ENCODE data around the gene ESR1.
"Not testable (repeated sequence)": the region's sequence is repeated elsewhere in the genome, so short reads cannot be mapped to it uniquely, and the experiment has no call there.

The ESR1 gene

GRCh38 chr6:151814614-151815013 is 7.1 kb downstream of the ESR1 start:
- no peak for DNase-seq

DNA sequence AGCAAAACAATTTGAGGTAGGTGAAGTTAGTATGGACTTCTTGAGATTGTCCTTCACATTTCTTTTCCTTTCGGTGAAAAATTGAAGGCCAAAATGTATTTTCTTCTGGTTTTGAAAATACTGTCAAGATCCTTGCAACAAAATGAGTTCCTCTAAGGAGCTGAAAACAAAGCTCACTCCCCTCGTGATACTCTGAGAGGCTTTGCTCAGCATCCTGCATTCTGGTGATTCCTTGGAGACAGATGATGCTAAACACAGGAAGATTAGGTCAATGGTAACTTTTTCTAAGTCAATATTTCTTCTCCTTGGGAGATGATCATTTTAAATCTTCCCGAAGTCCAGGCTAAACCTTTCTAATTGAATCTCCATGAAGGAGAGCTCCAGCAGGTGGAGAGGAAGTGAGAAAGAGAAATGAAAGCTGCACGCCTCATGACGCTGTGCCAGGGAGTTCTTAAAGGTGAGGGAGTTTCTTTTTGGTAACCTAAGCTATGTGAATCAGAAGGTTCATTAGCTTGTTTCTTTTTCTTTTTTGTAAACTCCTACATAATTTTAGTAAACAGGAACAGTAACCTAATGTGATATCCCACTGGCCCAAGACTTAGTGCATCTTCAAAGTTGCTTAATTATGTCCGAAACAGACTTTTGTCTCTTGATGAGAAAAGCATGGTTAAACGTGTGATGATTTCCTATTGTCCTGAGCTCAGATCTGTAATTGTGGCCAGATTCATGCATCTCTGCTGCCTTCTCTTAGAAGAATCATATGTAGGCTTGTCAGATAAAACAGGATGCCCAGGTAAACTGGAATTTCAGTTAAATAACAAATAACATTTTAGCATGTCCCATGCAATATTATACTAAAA is 15.0 kb downstream of the ESR1 start:
- no peak for DNase-seq

- DNase-seq, result no peak
These were observed 19.1 kb downstream of the ESR1 start for GRCh38 chr6:151826517-151827142.

GRCh38 chr6:151832710-151833109 is 25.2 kb downstream of the ESR1 start:
- no peak for DNase-seq

GRCh38 chr6:151835396-151835795 is 27.9 kb downstream of the ESR1 start:
- no peak for DNase-seq

- DNase-seq, result no peak
These were observed 29.7 kb downstream of the ESR1 start for GRCh38 chr6:151837223-151837622.

- DNase-seq, result no peak
These were observed 35.3 kb downstream of the ESR1 start for GRCh38 chr6:151842816-151843215.

DNA sequence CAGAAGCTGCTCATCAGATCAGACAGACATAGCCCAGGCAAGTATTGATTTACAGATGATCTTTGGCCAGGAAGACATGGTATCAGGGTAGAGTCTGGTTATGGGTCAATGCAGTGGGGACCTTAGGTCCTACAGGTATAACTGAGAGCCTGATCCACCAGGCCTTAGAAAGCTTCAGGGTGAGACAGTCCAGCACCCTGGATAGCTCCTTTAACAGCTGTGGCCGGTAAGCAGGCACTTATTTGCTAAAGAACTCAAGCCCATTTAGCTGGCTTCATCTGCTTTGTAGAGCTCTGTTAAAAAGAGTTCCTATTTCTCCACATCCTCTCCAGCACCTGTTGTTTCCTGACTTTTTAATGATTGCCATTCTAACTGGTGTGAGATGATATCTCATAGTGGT is 39.6 kb downstream of the ESR1 start:
- DNase-seq, result no peak

- no peak for DNase-seq
These were observed 43.1 kb downstream of the ESR1 start for GRCh38 chr6:151850479-151851003.

DNA sequence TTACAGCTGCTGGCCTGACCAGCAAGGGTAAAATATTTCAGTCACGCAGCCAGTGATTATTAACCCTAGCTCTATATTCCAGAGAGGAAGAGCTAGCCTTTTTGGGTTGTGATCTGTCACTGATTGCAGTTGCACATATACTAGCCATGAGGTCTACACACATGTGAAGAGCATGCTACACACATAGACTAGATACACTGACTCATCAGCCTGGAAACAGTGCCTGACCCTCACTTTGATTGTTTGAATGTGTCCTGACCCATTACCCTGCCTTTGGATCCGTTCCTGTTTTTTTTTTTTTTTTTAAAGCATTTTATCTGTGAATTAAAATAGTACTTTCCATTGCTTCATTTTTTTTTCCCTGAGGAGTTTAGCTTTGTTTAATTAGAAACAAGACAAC is 50.8 kb downstream of the ESR1 start:
- no peak for DNase-seq

GRCh38 chr6:151862461-151862860 is 55.0 kb downstream of the ESR1 start:
- no peak for DNase-seq

DNA sequence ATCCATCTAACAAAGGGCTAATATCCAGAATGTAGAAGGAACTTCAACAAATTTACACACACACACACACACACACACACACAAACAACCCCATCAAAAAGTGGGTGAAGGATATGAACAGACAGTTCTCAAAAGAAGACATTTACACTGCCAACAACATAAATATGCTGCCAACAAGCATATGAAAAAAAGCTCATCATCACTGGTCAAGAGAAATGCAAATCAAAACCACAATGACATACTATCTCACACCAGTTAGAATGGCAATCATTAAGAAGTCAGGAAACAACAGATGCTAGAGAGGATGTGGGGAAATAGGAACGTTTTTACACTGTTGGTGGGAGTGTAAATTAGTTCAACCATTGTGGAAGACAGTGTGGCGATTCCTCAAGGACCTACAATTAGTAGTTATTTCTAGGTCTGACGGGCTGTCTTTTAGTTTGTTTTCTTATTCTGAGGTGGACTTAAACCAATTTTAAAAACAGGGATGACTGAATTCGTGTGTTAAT is 59.9 kb downstream of the ESR1 start:
- DNase-seq, result not testable (repeated sequence)

- DNase-seq, result no peak
These were observed 61.9 kb downstream of the ESR1 start for GRCh38 chr6:151869345-151869744.

DNA sequence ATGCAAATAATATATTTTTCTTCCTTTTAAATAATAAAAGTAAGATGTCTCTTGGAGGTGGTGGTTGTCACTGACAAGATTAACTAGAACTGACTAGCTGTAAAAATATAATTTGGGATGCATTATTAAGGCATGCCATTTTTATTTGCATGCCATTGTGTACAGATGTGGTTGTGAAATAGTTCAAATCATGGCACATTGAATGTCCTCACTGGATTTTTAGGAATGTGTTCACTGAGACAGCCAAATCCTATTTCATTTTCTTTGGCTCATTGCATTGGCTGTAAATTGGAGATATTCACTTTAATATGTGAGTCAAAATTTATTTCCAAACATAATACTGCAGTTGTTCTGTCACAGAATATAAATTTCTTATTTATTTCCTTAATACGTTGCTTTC is 62.3 kb downstream of the ESR1 start:
- no peak for DNase-seq

DNA sequence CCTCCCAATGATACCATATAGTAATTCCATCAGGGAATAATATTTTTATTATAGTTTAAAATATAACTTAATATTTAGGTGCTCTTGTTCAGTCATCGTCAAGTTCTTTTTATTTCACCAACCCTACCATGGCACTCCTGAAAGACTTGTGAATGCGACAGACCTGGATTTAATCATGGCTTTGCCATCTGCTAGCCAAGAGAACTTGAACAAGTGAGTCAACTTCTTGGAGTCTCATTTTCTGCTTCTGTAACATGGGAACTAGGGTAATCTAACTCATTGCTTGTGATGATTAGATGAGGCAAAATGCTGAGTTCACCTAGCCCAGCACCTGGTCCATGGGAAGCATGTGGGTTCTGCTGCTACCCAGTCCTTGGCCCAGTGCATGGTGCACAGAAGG is 62.9 kb downstream of the ESR1 start:
- DNase-seq, result no peak

DNA sequence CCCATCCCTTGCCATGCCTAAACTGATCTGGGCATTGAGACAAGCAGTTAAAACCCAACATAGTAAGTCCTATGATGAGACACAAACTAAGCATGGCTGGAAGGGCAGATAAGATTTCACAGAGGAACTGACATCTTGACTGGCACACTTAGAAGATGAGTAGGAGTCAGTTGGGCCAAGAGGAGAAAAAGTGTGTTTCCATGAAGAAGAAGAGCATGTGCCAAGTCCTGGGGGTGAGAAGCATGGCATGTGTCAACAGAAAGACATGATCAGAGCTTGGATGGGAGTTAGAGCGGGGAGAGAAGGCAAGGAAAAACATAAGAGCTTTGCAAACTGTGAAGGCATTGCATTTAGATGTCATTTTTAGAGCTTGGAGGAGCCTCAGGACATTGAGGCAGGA is 68.0 kb downstream of the ESR1 start:
- no peak for DNase-seq

GRCh38 chr6:151876122-151876521 is 68.6 kb downstream of the ESR1 start:
- DNase-seq, result no peak

DNA sequence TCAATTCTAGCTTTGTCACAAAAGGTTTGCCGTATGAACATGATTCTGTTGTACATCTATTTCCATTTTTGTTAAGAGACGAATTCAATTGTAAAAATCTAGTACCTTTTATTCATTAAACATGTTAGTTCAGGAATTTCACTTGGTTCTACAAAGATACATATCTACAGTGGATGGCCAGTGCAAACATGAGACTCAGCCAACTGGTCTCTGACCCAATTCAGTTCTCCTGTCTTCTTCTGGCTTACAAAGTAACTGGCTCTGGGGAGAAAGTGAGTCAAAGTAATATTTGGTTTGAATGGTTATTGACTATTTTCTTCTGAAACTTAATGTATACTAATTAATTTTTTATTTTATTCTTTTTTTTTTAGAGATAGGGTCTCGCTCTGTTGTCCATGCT is 70.0 kb downstream of the ESR1 start:
- DNase-seq, result no peak

GRCh38 chr6:151881231-151881630 is 73.7 kb downstream of the ESR1 start:
- DNase-seq, result no peak

DNA sequence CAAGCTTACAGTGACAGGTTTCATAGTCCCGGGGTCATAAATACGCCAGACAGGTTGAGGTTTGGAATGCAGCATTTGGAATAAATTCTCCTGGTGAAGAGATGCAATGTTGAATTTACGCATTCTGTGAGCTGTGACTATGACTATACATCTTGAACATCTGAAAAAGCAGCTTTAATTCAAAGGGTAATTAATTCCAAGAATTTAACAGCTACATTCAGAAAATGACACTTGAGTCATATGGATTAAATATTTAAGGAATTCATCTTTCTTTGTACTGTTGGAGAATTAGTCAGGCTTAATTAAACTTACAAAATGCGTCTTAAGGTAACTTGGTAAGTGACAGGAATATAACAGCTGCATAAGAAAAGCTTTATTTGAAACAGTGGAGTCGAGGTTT is 74.7 kb downstream of the ESR1 start:
- no peak for DNase-seq

DNA sequence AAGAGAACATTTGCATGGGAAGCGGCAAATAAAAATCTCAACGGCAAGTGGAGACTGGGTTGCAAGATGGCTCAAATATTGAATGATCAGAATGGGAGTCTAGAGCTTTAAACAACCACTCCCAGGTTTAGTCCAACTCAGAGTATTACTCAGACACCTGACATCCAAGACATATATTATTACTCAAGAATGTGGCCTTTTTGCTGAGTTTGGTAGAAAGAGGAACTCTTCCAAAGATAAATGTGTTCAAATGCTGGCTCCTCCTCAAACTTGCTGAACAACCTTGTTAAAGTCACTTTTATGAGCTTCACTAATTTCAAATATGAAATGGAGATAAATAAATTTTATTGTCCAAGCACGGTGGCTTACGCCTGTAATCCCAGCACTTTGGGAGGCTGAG is 77.8 kb downstream of the ESR1 start:
- no peak for DNase-seq

DNA sequence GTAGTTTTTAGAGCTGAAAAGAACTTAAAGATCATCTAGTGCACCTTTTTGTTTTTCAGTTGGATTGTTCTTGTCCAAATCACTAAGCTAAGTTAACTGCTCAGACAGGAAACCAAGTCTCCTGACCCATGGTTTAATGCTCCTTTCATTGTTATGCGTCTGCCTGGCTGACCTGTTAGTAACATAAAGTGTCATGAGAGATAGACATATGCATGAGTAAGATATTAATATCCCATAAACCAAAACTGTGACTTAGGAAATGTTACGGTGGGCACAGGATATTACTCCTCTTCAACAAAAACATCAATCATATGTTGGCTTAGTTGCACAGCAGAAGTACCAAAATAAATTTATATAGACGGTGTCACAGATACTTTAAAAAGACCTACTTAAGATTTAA is 84.0 kb downstream of the ESR1 start:
- DNase-seq, result no peak

DNA sequence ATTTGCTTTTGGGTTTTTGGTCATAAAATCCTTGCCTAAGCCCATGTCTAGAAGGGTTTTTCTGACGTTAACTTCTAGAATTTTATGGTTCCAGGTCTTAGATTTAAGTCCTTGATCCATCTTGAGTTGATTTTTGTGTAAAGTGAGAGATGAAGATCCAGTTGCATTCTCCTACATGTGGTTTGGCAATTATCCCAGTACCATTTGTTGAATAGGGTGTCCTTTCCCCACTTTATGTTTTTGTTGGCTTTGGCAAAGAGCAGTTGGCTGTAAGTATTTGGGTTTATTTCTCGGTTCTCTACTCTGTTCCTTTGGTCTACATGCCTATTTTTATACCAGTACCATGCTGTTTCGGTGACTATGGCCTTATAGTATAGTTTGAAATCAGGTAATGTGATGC is 86.9 kb downstream of the ESR1 start:
- not testable (repeated sequence) for DNase-seq

DNA sequence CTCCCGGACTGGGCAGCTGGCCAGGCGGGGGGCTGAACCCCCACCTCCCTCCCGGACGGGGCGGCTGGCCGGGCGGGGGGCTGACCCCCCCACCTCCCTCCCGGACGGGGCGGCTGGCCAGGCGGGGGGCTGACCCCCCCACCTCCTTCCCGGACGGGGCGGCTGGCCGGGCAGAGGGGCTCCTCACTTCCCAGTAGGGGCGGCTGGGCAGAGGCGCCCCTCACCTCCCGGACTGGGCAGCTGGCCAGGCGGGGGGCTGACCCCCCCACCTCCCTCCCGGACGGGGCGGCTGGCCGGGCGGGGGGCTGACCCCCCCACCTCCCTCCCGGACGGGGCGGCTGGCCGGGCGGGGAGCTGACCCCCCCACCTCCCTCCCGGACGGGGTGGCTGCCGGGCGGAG is 91.7 kb downstream of the ESR1 start:
- not testable (repeated sequence) for DNase-seq

All from left hindlimb (tissue), 1 donor.